ENCODE results near the gene SETD1A. TPM values are rescaled to one million over a fixed set of nuclear protein-coding genes. Genes with fewer than 3 reads are reported as not detected.
"Not testable (repeated sequence)": the region's sequence is repeated elsewhere in the genome, so short reads cannot be mapped to it uniquely, and the experiment has no call there.

Gene SETD1A
- polyA plus RNA-seq, 12 donors = 9.5 to 19.5 (median 11.0) TPM; not detected in 1

- DNase-seq = no peak
Measured at GRCh38 chr16:30997725-30998711, 40.5 kb downstream of the SETD1A start.

- no peak for DNase-seq
Measured at GRCh38 chr16:30998852-30999761, 41.6 kb downstream of the SETD1A start.

DNA sequence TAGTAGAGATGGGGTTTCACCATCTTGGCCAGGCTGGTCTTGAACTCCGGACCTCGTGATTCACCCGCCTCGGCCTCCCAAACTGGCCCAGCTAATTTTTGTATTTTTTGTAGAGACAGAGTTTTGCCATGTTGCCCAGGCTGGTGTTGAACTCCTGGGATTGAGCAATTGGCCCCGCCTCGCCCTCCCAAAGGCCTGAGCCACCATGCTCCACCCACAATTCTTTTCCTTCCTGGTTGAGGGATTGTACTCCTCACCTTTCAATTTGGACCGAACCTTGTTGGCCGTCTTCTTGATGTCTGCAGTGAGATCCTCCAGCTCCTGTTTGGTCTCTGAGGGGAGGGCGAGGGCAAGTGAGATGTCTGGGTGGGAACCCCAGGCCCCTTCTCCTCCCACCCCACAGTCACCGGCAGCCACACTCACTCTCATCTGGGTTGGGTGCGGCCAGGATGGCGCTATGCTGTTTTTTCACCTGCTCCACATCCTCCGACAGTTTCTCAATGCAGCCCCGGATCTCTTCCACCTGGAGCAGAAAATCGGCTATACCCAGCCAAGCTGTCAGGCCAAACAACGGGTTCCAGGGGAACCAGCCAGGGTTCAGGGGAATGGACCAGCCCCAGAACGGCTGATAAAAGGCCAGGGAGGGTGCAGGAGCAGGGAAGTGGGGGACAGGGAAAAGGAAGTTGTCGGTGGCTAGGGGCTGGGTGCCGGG, 43.3 kb downstream of the SETD1A start:
- no peak for DNase-seq

- DNase-seq = no peak
Measured at GRCh38 chr16:31001507-31002249, 44.1 kb downstream of the SETD1A start.

DNA sequence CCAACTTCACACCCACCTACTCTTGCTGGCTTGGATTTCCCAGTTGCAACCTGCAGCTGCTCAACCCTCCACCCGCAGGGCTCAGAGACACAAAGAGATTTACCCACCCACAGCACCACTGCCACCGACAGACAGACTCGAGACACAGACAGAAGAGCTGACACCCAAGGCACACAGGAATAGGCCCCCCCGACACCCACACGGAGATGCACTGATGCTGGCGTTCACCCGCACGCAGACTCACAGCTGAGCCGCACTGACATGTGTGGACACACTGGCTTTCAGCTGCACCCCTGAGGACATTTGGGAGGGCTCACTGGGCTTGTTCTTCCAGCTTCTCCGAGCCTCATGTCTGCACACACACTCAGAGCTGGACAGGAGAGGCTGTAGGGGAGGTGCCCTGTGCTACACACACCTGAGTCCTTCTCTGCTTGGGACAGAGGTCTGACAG, 44.7 kb downstream of the SETD1A start:
- no peak for DNase-seq

- peak; percentile 48 for DNase-seq
Measured at GRCh38 chr16:31002862-31003341, 45.3 kb downstream of the SETD1A start.

DNA sequence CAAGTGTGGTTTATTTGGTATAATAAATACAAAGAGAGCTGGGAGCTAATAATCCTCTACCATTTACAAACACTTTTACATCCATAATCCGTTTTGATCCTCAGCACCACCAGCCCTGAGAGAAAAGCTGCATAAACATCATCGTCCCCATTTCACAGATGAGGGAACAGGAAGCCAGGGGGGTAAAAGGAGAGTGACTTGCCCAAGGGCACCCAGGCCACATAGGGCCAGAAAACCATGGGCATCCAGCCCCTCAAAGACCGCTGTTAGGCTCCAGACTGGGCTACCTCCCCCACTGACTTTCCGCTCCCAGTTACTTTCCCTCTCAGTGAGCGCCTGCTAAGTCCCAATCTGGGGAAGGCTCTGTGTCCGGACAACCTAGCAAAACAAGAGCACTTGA, 46.2 kb downstream of the SETD1A start:
- no peak for DNase-seq

GRCh38 chr16:31004658-31005057, 47.1 kb downstream of the SETD1A start:
- DNase-seq = no peak

GRCh38 chr16:31005350-31006085, 48.0 kb downstream of the SETD1A start:
- DNase-seq = no peak

- no peak for DNase-seq
Measured at GRCh38 chr16:31006086-31006385, 48.5 kb downstream of the SETD1A start.

GRCh38 chr16:31006589-31006988, 49.0 kb downstream of the SETD1A start:
- no peak for DNase-seq

- DNase-seq = no peak
Measured at GRCh38 chr16:31007684-31008083, 50.1 kb downstream of the SETD1A start.

DNA sequence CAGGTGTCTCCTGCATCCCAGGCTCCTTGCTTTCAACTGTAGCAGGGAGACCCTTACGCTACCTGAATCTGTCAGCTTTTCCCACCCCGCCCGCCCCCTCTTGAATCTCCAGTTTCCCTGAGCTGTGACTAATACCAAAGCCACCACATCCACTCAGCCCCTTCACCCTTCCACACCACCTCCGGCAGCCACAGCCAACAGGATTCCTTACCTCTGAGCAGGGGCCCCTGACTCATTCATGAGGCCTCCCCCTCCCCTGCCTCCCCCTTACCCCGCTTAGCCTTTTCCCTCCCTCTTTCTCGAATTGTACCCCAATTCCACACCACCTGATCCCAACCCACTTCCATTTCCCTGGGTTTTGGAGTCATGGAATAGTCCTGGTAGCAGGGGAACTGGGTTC, 50.6 kb downstream of the SETD1A start:
- no peak for DNase-seq

DNA sequence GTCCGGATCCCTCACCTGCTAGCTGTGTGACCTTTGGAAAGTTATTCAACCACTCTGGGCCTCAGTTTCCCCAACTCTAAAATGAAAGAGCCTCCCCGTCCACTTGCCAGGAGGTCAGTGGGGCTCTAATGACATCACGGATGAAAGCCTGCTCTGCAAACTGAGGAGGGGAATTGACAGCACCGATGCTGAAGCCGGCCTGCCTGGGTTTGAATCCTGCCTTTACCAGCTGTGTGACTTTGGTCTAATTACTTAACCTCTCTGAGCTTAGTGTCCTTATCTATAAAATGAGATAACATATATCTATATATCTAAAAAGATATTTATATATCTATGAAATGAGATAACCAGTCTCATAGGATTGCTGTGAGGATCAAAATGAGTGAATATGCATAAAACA, 51.0 kb downstream of the SETD1A start:
- no peak for DNase-seq

GRCh38 chr16:31009120-31009519, 51.6 kb downstream of the SETD1A start:
- DNase-seq = no peak

DNA sequence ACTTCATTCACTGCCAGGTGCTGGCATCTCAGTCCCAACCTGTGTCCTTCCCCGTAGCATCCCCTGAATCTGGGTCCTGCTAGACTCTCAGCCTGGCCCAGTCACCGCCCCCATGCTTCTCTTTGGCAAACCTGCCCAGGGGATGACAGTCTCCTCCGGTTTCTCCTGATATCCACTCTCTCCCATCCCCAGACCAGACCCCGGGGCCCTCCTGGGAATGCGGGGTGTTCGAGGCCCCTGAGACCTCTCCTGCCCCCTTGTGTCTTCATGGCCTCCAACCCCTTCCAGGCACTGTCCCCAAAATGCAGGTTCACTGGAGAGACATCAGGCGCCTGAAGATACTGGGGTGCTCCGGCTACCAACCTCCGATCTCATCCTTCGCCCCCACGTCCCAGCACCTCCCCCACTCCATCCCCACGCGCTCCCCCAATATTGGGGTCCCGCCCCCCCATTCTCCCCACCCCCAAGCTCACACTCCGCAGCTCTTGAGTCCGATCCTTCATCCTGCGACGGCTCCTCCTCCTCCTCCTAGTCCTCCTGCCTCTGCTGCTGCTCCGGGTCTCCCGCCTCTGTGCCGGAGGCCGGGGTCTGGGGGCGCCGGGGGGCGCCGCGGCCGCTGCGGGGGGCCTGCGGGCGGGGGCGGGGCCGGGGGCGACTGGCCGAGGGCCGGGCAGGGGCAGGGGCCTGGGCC, 52.5 kb downstream of the SETD1A start:
- DNase-seq = no peak

DNA sequence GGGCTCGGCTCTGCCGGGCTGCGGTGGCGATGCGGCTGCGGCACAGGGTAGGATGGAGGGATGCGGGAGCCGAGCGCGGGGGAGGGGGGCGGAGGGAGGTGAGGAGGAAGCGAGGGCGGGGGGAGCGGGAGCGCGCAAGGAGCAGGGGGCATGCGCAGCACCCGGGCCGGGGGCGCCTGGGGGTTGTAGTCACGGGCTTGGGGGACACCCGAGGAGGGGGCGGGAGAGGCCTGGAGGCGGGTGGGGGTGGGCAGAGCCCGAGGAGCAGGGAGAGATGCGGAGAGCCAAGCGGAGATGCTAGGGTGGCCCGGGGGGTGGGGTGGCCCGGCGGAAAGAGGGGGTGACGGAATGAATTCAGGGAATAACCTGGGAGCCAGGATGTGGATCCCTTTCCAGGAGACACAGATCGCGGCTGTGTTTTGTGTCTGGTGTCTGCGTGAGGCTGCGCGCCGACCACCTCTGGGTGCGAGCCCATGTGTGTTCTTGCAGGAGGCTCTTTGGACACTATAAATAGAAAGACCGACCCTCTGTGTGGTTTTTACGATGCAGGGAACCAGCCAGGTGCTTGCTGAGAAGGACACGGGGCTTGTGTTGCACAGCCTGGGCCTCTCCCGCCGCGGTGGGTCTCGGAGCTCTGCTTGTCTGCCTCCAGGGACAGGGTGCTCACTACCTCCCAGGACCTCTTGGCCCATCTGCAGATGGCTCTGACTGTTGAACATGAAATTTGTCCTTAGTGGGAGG, 53.2 kb downstream of the SETD1A start, which contains the start of gene STX1B:
STX1B (minus strand) TSS at position 54 of the 741 bp plus-strand sequence. CDS start 242 bp downstream, outside the sequence.
- peak; percentile 55 for DNase-seq

DNA sequence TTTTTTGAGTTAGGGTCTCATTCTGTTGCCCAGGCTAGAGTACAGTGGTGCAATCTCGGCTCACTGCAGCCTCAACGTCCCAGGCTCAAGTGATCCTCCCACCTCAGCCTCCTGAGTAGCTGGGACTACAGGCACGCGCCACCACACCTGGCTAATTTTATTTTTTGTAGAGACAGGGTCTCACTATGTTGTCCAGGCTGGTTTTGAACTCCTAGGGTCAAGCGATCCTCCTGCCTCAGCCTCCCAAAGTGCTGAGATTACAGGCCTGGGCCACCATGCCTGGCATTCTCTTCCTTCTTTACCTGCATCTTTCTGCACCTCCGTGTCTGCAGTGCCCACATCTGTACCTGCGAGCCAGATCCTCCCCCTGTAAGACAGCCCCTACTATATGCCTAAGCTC, 54.3 kb downstream of the SETD1A start:
- DNase-seq = not testable (repeated sequence)

GRCh38 chr16:31013292-31013691, 55.7 kb downstream of the SETD1A start:
- DNase-seq = not testable (repeated sequence)
